Measurements from ENCODE around the gene DNAAF2.
"Not testable (repeated sequence)": the region's sequence is repeated elsewhere in the genome, so short reads cannot be mapped to it uniquely, and the experiment has no call there.

DNAAF2 gene, protein sequence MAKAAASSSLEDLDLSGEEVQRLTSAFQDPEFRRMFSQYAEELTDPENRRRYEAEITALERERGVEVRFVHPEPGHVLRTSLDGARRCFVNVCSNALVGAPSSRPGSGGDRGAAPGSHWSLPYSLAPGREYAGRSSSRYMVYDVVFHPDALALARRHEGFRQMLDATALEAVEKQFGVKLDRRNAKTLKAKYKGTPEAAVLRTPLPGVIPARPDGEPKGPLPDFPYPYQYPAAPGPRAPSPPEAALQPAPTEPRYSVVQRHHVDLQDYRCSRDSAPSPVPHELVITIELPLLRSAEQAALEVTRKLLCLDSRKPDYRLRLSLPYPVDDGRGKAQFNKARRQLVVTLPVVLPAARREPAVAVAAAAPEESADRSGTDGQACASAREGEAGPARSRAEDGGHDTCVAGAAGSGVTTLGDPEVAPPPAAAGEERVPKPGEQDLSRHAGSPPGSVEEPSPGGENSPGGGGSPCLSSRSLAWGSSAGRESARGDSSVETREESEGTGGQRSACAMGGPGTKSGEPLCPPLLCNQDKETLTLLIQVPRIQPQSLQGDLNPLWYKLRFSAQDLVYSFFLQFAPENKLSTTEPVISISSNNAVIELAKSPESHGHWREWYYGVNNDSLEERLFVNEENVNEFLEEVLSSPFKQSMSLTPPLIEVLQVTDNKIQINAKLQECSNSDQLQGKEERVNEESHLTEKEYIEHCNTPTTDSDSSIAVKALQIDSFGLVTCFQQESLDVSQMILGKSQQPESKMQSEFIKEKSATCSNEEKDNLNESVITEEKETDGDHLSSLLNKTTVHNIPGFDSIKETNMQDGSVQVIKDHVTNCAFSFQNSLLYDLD

DNA sequence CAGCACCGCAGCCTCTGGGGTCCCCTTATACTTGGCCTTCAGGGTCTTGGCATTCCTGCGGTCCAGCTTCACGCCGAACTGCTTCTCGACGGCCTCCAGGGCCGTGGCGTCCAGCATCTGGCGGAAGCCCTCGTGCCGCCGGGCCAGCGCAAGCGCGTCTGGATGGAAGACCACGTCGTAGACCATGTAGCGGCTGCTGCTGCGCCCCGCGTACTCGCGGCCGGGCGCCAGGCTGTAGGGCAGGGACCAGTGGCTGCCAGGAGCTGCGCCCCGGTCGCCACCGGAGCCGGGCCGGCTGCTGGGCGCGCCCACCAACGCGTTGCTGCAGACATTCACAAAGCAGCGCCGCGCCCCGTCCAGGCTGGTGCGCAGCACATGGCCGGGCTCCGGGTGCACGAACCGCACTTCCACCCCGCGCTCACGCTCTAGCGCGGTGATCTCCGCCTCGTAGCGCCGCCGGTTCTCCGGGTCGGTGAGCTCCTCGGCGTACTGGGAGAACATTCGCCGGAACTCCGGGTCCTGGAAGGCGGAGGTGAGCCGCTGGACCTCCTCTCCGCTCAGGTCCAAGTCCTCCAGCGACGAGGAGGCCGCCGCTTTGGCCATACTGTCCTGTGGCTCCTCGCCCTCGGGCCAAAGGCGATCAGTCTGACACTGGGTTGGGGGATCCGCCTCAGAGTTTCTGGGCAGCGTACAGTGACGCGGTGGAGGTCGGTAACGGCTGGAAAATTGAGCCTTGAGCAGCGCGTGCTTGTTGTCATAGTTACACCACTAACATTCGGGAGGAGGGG is at the start of gene DNAAF2:
Gene DNAAF2, minus strand, starts transcription at position 698 of the 788 bp plus-strand sequence. Its CDS starts 95 bp downstream, at position 603.
- peak; percentile 64 for DNase-seq

DNA sequence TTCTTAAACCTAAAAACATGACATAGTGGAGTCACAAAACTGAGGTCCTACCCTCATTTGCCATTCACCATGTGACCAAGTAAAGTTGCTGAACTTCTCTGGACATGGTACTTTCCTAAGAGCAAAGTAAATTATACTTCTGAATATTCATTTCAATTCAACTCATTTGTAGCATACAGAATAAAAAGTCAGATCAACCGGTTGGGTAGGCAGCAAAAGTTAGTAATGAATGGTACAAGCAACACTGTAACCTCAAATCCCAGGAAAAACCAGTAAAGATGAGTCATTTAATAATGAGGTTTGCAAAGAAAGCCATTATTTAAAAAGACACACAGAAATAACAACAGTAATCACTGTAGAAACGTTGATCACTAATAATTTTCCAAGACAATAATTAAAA is 44.2 kb upstream of the DNAAF2 start:
- DNase-seq, result no peak

- no peak for DNase-seq
These were observed 42.6 kb upstream of the DNAAF2 start for GRCh38 chr14:49677643-49678042.

- DNase-seq, result no peak
These were observed 38.5 kb upstream of the DNAAF2 start for GRCh38 chr14:49673586-49673985.

DNA sequence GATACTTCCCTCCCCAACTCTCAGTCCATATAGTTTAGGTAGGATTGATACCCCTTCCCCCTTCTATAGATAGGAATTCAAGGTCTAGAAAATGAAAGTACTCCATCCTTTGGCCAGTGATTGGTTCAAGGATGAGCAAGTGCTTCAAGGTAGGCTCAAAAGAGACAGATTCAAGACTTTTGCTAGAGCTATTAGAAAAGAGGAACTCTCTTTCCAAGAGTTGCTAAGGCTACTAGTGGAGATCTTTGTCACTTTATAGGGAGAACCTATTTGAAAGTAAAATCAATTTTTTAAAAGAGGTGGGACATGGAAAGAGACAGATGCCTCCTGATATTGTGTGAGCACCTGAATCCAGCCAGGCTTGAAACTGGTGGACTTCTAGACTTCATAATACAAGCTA is 35.4 kb upstream of the DNAAF2 start:
- DNase-seq, result no peak

GRCh38 chr14:49659526-49660455 is 24.7 kb upstream of the DNAAF2 start:
- DNase-seq, result no peak

DNA sequence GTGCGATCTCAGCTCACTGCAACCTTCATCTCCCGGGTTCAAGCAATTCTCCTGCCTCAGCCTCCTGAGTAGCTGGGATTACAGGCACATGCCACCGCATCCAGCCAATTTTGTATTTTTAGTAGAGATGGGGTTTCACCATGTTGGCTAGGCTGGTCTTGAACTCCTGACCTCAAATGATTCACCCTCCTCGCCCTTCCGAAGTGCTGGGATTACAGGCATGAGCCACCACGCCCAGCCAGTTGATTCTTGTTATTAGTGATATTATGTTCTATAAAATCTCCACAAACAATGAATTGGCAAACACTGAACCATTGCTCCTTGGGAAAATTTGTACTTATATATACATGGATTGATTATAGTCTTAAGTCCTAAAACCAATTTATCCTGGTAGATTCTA is 22.5 kb upstream of the DNAAF2 start:
- DNase-seq, result not testable (repeated sequence)

DNA sequence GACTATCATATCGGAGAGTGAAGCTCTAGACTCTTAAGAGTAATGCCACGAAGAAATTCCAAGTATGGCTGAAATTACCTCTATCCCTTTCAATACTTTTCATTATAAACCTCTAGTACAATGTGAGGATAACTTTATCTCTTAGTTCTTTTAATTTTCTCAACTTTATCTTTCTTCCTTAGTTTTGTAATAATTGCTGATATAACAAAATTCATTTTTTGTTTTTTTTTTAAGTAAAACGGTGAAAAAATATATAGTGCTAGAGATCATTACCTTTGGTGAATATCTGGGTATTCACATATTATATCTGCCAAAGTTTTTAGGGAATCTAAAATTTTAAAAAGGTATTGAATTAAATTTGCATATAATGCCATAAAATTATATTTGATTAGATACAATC is 19.5 kb upstream of the DNAAF2 start:
- no peak for DNase-seq

- DNase-seq, result no peak
These were observed 18.5 kb upstream of the DNAAF2 start for GRCh38 chr14:49653508-49653907.

GRCh38 chr14:49642163-49642562 is 7.1 kb upstream of the DNAAF2 start:
- no peak for DNase-seq

DNA sequence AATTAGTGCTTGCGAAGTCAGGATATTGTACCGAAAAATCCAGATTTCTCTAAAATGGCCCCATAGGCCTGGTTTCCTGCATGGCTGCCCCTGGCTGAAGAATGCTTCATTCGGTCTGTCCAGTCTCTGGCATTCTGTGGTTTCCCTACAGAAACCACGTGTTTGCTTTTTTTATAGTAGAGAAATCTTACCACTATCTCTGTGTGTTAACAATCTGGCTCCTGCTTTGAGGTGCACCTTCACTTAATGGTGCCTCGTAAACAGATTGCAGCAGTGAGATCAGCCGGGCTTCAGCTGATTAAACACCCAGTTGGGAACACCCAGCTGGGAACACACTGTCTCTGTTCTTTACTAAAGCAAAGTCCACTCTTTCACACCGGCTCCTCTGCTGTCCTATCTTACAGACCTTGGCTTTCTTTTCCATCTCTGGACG is 6.7 kb upstream of the DNAAF2 start:
- no peak for DNase-seq

- DNase-seq, result no peak
These were observed 5.7 kb upstream of the DNAAF2 start for GRCh38 chr14:49640540-49641417.

- DNase-seq, result no peak
These were observed 2.6 kb upstream of the DNAAF2 start for GRCh38 chr14:49637534-49638078.

- no peak for DNase-seq
These were observed 1.8 kb upstream of the DNAAF2 start for GRCh38 chr14:49636866-49637265.

- DNase-seq, result peak; percentile 96
These were observed 1.2 kb downstream of the DNAAF2 start for GRCh38 chr14:49633640-49634546.

DNA sequence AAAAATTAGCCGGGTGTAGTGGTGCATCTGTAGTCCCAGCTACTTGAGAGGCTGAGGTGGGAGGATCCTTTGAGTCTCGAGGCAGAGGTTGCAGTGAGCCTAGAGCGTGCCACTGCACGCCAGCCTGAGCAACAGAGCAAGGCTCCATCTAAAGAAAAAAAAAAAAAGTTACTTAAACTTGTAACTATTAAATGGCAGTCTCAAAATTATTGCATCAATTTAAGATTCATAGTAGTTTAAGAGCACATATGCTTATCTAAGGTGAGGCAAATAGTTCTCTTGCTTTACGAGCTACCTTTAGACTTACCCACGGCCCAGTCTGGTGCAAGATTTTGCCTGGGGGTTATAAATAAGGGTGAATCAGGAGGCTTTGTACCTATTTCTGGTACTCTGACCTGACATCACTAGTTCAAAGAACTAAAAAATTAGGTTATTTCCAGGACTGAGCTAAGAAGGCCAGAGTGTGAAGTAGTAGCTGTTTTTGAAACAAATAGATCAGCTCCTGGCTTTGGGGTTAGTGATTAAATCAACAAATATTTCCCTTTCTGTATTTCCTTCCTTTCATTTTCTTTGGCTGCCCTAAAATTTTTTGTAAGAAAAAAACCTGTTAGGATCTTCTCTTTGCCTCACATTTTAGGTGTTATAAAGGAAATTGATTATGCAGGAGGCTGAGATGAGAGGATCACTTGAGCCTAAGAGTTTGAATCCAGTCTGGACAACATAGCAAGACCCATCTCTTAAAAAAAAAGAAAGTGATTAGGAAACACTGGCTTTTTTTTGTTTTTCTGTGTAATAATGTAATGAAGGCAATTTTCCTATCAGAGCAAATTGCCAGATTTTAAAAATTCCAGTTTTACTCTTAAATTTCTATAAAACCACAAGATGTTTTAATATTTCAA is 10.9 kb downstream of the DNAAF2 start:
- no peak for DNase-seq

DNA sequence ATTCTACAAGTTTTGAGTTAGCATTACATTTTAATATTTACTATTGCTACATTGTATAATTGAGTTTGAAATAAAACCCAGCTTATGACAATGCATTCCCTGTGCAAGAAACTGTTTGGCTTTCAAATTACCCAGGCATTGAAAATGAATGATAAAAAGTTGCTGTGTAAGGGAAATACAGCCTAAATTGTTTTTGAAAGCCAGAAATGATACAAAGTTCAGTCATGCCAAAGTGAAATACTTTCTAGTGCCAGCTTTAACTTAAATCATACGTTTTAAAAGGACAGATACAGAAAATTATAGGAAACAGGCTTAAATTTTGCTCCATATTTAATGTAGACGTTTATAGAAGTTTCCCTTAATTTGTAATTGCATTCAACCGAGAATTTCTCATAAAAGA is 11.7 kb downstream of the DNAAF2 start:
- DNase-seq, result no peak

DNA sequence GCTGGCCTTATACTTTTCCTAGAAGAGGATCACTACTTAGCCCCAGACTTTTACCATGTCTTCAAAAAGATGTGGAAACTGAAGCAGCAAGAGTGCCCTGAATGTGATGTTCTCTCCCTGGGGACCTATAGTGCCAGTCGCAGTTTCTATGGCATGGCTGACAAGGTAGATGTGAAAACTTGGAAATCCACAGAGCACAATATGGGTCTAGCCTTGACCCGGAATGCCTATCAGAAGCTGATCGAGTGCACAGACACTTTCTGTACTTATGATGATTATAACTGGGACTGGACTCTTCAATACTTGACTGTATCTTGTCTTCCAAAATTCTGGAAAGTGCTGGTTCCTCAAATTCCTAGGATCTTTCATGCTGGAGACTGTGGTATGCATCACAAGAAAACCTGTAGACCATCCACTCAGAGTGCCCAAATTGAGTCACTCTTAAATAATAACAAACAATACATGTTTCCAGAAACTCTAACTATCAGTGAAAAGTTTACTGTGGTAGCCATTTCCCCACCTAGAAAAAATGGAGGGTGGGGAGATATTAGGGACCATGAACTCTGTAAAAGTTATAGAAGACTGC is 12.9 kb downstream of the DNAAF2 start:
- no peak for DNase-seq

Measured in stimulated activated CD4-positive, alpha-beta T cell treated with anti-CD3 and anti-CD28 coated beads, Interleukin-4, amount 100 ng/mL, for 24 hours (primary cell).